Measurements from ENCODE around the gene DLX1. TPM values are rescaled to one million over a fixed set of nuclear protein-coding genes. Genes with fewer than 3 reads are reported as not detected.

The DLX1 gene
- total and polyA plus RNA-seq, 8 donors = 0.25 to 1.1 TPM; not detected in 6

- H3K4me3 ChIP-seq = peak within 1 kb of the TSS; percentile 43 to 60 (median 54)
- intact Hi-C loops (cut with DNase I; ENCODE audit: low total_unique reads) = loop anchor here (10.0 kb wide), 2 partner anchors 288 to 398 kb away; no protein-coding TSS in a partner anchor
- TF ChIP-seq POLR2AphosphoS5 (IDR thresholded peaks at IDR 0.05) (no peak), EP300 (IDR thresholded peaks at IDR 0.05) (no peak), CTCF (IDR thresholded peaks at IDR 0.05) (no peak), POLR2A (IDR thresholded peaks at IDR 0.05) (no peak)
Observed at GRCh38 chr2:172102391-172103359, 17.4 kb downstream of the DLX1 start, which contains the start of gene DLX2. DLX2 (minus strand) TSS chr2:172102900; CDS start chr2:172102538, 362 bp downstream.

GRCh38 chr2:172103471-172104272 lies 18.4 kb downstream of the DLX1 start:
- Histone ChIP-seq H3K4me1 (peaks cover 60 to 78% (median 71%) of the 10 kb centered on the region in 4 donors), H3K9me3 (no peaks in the 10 kb centered on the region), H3K27ac (no peak overlapping the region), H3K27me3 (peaks cover 58 to 100% (median 100%) of the 10 kb centered on the region in 3 donors), H3K4me3 (peak overlapping the region in 3 of 4 donors; percentile 52 to 60 (median 56)), H3K36me3 (no peaks in the 10 kb centered on the region)
- WGBS, 5 donors = 3 to 4% (median 4%) methylated on average over 25 of the region's 25 CpGs
- TF ChIP-seq POLR2A (IDR thresholded peaks at IDR 0.05) (no peak), CTCF (IDR thresholded peaks at IDR 0.05) (peak in 5 of 7 experiments; percentile 65 to 85 (median 76)), EP300 (IDR thresholded peaks at IDR 0.05) (no peak)
- DNase-seq = peak; percentile 82 to 94
- intact Hi-C loops (cut with DNase I; ENCODE audit: low total_unique reads) = loop anchor here (10.0 kb wide), 2 partner anchors 289 to 399 kb away; no protein-coding TSS in a partner anchor

More at GRCh38 chr2:172102391-172103359, 17.4 kb downstream of the DLX1 start, which contains the start of gene DLX2:
- no peaks in the 10 kb centered on the region for H3K9me3 ChIP-seq
- 1 to 2% (median 1%) methylated on average over 21 to 74 of the region's 74 CpGs for whole genome bisulfite sequencing, 5 donors
- peaks cover 61 to 81% (median 67%) of the 10 kb centered on the region in 4 donors for H3K4me1 ChIP-seq
- peak; percentile 78 to 95 for DNase-seq
- no peaks in the 10 kb centered on the region for H3K36me3 ChIP-seq
- peaks cover 61 to 100% (median 100%) of the 10 kb centered on the region in 3 donors for H3K27me3 ChIP-seq
- H3K27ac ChIP-seq = no peak within 1 kb of the TSS

GRCh38 chr2:172105471-172106107 lies 20.3 kb downstream of the DLX1 start:
- intact Hi-C loops (cut with DNase I; ENCODE audit: low total_unique reads) = loop anchor here (10.0 kb wide), 2 partner anchors 291 to 401 kb away; no protein-coding TSS in a partner anchor
- Histone ChIP-seq H3K9me3 (no peaks in the 10 kb centered on the region), H3K27me3 (peaks cover 41 to 100% (median 93%) of the 10 kb centered on the region in 3 donors), H3K4me3 (peak overlapping the region in 1 of 4 donors; percentile 37), H3K36me3 (no peaks in the 10 kb centered on the region), H3K4me1 (peaks cover 41 to 58% (median 54%) of the 10 kb centered on the region in 4 donors), H3K27ac (no peak overlapping the region)
- 9 to 15% (median 11%) methylated on average over 23 of the region's 23 CpGs for WGBS, 5 donors
- no peak for DNase-seq
- TF ChIP-seq EP300 (IDR thresholded peaks at IDR 0.05) = no peak
- TF ChIP-seq CTCF (IDR thresholded peaks at IDR 0.05) = no peak
- TF ChIP-seq POLR2A (IDR thresholded peaks at IDR 0.05) = no peak
- no peak for TF ChIP-seq POLR2AphosphoS5 (IDR thresholded peaks at IDR 0.05)

Measured in stomach (tissue), 9 donors.